GM18519 (cell line): ENCODE results near the gene EIF4ENIF1.
"Not testable (repeated sequence)": the region's sequence is repeated elsewhere in the genome, so short reads cannot be mapped to it uniquely, and the experiment has no call there.

ENCODE experiments used
- ATAC-seq: cut with Tn5 transposase; IDR thresholded peaks from one replicate; pipeline ENCODE4 v1.9.1; 2021; ENCODE audit warnings: mild to moderate bottlenecking, moderate library complexity; ENCODE audit not compliant: unreplicated experiment, low FRiP score

The EIF4ENIF1 gene

GRCh38 chr22:31496007-31496734 is 6.5 kb upstream of the EIF4ENIF1 start, which contains the start of gene SFI1:
TSS of gene SFI1 (plus strand) at chr22:31496536. CDS start at chr22:31508285, 11,749 bp downstream.
- ATAC-seq: peak; percentile 71

- no peak for ATAC-seq
These were observed 5.7 kb upstream of the EIF4ENIF1 start for GRCh38 chr22:31495343-31495742.

DNA sequence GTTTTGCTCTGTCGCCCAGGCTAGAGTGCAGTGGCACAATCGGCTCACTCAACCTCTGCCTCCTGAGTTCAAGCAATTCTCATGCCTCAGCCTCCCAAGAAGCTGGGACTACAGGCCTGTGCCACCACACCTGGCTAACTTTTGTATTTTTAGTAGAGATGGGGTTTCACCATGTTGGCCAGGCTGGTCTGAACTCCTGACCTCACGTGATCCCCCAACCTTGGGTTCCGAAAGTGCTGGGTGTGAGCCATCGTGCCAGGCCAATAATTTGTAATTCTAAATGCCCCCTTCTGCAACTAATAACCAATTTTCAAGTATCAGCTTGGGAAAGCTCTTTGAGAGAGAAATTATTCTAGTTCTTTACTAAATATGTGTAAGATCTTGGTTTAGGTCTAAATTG is 3.7 kb upstream of the EIF4ENIF1 start:
- not testable (repeated sequence) for ATAC-seq

GRCh38 chr22:31492151-31492550 is 2.5 kb upstream of the EIF4ENIF1 start:
- no peak for ATAC-seq

DNA sequence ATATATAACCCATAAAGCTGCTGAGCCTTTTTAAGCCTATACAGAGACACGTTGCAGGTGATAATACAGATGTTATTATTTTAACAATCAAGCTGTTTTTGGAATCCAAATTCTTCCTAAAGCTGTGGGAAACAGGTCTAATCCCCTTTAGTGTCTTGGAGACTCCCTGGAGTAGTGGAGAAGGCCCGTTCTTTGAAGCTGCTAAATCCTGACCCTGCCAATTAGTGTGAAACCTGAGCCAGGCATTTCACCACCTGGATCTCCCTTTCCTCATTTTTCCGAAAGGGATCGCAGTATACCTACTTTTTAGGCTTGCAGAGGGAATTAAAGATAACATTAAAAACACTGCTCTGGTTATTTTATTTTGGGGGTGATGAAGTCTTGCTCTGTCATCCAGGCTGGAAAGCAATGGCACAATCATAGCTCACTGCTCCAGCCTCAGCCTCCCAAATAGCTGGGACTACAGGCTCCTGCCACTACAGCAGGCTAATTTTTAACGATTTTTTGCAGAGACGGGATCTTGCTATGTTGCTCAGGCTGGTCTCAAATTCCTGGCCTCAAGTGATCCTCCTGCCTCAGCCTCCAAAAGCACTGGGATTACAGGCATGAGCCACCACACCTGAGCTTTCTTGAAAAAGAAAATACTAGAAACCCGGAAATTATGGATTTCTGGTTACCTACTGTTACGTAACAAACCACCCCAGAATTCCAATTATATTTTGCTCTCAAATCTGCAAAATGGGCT is 1.7 kb upstream of the EIF4ENIF1 start:
- ATAC-seq: no peak

GRCh38 chr22:31490496-31490925 is 869 bp upstream of the EIF4ENIF1 start:
- ATAC-seq: no peak

DNA sequence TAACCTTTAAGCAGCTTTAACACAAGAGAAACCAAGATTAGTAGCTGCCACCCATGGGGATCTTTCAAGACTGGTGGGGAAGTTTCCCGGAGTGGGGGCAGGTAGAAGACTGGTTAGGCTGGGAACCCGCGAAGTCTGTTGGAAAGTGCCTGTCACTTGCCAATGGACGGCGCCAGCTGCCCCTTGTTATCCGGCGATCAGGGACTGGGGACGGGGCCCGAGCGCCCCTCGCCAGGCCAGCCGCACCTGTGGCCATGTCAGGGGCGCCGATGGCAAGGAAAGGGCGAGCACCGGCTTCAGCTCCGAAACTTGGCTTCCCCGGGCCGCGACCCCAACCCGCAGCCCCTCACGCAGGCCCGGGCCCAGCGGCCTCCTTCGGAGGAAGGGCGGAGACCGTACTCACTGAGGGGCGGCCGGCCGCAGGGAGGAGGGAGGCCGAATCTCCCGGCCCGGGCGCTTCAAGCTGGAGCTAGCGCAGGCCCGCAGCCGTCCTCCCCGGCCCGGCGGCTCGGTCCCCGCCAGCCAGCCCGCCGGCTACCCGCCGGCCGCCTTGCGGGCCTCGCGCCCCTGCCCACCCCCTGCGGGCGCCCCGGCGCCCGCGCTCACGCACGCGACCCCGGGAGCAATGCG is 539 bp downstream of the EIF4ENIF1 start:
- no peak for ATAC-seq

DNA sequence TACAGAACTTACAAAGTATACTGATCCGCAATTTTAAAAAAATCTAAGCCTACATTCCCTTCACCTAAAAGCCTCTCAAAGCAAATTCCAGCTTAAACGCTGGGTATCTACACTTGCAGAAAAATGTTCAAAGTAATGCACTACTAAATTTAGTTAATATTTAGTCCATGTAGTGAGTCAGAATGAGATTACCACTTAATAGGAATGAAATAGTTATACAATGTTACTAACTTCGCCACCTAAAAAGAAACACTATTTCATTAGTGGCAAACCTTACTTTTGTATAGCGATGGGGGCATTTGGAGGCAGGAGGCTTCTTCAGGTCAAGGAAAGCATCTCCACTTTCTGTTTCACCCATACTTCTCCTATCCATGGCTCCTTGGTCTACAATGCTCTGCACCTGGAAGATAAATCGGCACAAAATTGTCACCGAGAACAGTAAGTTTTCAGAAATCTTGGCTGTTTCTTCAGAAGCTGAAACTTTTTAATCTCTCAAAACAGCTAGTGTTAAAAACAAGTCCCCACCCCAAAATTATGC is 1.2 kb downstream of the EIF4ENIF1 start:
- no peak for ATAC-seq

DNA sequence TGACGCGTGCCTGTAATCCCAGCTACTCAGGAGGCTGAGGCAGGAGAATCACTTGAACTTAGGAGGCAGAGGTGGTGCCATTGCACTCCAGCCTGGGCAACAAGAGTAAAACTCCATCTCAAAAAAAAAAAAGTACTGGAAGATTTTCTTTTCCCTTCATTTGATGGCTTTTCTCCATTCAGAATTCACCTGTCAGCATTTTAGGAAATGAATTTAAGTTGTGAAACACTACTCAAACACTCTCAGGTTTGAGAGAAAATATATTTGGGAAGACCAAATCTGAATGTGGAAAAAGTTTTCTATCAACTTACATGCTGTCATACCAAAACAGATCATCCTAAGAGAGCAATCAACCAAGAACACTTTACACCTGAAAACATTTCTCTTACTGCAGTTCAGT is 2.7 kb downstream of the EIF4ENIF1 start:
- ATAC-seq: no peak

GRCh38 chr22:31486369-31486768 is 3.3 kb downstream of the EIF4ENIF1 start:
- ATAC-seq: not testable (repeated sequence)

DNA sequence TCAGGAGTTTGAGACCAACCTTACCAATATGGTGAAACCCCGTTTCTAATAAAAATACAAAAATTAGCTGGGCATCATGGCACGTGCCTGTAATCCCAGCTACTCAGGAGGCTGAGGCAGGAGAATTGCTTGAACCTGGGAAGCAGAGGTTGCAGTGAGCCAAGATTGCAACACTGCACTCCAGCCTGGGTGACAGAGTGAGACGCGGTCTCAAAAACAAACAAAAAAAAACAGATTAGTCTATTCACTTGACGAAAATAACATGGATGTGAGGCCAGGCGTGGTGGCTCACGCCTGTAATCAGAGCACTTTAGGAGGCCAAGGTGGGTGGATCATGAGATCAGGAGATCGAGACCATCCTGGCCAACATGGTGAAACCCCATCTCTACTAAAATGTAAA is 7.2 kb downstream of the EIF4ENIF1 start:
- not testable (repeated sequence) for ATAC-seq

- ATAC-seq: no peak
These were observed 8.5 kb downstream of the EIF4ENIF1 start for GRCh38 chr22:31481129-31481528.

GRCh38 chr22:31477329-31477728 is 12.3 kb downstream of the EIF4ENIF1 start:
- no peak for ATAC-seq

- no peak for ATAC-seq
These were observed 13.8 kb downstream of the EIF4ENIF1 start for GRCh38 chr22:31475800-31476199.

DNA sequence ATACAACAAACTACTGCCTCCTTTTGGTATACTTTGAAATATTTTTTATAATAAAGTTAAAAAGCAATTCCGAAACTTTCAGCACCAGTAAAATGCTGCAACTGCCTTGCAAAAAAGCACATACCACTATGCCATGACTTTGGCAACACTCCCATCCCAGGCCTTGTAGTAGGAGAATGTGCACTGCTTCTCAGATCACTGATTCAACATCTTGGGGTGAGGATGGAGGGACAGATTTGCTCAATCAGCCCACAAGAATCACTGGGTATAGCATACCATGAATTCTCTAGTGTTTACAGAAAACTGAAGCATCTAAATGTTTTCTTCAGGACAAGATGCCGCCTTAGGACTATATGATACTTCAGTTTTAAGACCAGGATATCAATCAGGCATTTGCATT is 14.9 kb downstream of the EIF4ENIF1 start:
- ATAC-seq: no peak

DNA sequence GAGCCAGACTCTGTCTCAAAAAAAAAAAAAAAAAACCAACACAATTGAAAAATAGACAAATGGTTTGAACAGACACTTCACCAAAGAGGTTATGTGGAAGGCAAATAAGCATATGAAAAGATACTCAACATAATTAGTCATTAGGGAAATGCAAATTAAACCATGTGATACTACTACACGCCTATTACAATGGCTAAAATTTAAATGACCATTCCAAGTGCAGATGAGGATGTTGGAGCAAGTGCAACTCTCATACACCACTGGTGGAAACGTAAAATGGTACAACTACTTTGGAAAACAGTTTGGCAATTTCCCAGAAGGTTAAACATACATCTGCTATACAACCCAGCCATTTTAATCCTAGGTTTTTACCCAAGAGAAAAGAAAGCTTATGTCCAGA is 24.3 kb downstream of the EIF4ENIF1 start:
- no peak for ATAC-seq

DNA sequence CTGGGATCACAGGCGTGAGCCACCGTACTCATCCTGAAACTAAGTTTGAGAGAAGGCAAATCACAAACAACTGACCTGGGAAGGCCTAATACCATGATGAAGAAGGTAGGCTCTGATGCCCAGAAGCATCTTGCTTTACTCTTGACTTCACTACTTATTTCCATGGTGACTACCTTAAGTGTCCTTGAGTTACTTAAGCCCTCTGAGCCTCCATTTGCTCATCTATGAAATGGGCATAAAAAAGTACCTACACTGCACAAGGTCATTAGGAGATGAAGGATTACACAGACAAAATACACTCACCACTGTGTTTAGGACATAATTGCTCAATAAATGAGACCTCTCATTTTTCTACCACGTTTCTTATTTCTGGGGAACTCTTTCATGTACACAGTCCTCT is 27.9 kb downstream of the EIF4ENIF1 start:
- ATAC-seq: no peak

- ATAC-seq: no peak
These were observed 37.7 kb downstream of the EIF4ENIF1 start for GRCh38 chr22:31451709-31452571.

DNA sequence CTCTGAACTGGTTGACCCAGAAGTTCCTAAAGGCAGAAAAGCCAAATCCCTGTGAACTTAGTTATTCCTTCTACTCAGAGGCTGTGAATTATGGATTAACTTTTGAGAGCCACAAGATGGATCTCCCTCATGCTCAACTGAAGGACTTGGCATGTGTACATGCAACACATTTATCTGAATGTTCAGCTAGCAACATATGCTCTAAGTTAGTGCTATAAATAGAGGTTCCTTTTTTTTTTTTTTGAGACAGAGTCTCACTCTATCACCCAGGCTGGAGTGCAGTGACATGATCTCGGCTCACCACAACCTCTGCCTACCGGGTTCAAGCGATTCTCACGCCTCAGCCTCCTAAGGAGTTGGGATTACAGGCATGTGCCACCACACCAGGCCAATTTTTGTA is 40.1 kb downstream of the EIF4ENIF1 start:
- ATAC-seq: no peak

- no peak for ATAC-seq
These were observed 41.3 kb downstream of the EIF4ENIF1 start for GRCh38 chr22:31448382-31448781.
